IPS-NIHi7 (cell line): Measurements from ENCODE around the gene SLC22A12.

Source experiments
- DNase-seq: peaks from one replicate; pipeline ENCODE4 v3.0.0; 2012; ENCODE audit warnings: mixed read lengths; ENCODE audit errors: extremely low spot score

SLC22A12 gene

DNA sequence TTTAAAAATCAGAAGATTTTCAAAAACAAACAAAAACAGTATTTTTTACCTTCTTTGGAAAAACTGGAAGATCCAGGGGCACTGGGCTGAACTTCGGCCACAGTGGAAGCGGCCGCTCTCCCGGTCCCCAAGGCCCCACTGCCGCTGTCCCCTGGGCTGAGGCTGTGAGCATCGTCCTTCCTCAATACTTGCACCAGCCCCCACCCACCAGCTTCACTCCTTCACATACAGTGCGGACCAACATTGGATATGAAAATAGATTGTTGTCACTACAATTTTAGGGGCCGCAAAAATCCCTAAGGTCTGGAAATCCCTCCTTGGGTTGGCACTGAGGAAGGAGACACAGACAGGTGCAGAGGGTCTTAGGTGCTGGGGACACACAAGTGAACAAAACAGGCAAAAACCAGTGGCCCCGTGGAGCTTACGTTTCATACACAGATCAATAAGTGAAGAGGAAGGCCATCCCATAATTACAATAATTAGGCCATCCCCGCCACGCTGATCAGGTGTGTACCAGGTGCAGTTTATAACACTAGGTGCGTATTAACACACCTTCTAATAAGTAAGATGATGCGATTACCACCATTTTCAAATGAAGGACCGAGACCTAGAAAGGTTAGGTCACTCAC, 28.2 kb upstream of the SLC22A12 start:
- no peak for DNase-seq

GRCh38 chr11:64563966-64564365, 27.1 kb upstream of the SLC22A12 start:
- DNase-seq, result no peak

DNA sequence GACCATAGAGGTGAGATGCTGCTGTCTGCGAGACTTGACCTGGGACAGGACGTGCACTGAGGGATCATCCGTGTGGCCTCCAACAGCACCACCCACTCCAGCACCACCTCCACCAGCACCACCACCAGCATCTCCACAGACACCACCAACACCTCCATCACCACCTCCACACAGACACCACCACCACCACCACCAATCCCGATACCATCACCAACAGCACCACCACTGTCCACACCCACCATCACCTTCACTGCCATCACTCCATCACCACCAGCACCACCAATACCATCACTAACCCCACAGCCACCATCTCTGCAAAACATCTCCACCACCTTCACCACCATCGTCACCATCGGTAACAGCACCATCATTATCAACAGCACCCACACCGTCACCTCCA, 26.6 kb upstream of the SLC22A12 start:
- no peak for DNase-seq

GRCh38 chr11:64564947-64565889, 25.8 kb upstream of the SLC22A12 start:
- peak; percentile 84 for DNase-seq

- DNase-seq, result peak; percentile 84
Measured at GRCh38 chr11:64566042-64566914, 24.7 kb upstream of the SLC22A12 start.

DNA sequence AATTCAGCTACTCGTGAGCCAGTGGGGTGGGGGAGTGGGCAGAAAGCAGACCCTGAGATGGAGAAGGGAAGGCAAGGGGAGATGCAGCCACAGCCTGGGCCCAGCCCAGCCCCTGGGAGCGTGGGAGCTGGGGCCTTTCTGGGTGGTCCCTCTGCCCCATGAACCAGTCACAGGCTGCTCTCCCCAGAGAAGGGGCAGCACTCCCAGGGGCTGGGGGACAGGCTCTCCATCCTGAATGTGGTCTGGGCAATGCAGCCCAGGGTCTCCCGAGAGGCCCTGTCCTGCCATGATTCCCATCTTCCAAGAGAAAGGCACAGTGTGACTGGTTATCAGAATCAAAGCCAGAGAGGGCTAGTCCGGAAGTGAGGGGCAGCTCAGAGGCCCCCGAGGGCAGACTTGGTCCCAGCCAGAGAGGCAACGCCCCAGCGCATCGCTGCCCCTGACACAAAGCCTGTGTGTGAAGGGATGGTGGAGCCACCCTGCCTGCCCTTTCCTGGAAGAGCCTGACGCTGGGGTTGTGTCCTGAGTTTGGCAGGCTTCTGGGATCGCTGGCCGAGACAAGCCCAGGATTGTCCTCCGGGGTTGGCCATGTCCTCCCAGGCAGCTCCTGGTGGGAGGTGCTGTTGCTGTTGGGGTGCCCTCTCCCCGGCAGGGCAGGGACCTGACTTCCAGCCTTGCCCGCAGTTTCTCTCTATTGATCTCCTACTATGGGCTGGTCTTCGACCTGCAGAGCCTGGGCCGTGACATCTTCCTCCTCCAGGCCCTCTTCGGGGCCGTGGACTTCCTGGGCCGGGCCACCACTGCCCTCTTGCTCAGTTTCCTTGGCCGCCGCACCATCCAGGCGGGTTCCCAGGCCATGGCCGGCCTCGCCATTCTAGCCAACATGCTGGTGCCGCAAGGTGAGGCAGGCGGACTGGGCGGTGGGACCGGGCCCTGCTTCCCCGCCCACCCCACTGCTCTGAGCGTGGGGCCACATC, 23.8 kb upstream of the SLC22A12 start:
- DNase-seq, result no peak

GRCh38 chr11:64568041-64568571, 22.9 kb upstream of the SLC22A12 start:
- DNase-seq, result no peak

GRCh38 chr11:64568584-64569140, 22.4 kb upstream of the SLC22A12 start:
- DNase-seq, result no peak

GRCh38 chr11:64569300-64569970, 21.6 kb upstream of the SLC22A12 start:
- no peak for DNase-seq

GRCh38 chr11:64570341-64570740, 20.7 kb upstream of the SLC22A12 start:
- DNase-seq, result no peak

GRCh38 chr11:64571050-64571409, 20.0 kb upstream of the SLC22A12 start:
- no peak for DNase-seq

DNA sequence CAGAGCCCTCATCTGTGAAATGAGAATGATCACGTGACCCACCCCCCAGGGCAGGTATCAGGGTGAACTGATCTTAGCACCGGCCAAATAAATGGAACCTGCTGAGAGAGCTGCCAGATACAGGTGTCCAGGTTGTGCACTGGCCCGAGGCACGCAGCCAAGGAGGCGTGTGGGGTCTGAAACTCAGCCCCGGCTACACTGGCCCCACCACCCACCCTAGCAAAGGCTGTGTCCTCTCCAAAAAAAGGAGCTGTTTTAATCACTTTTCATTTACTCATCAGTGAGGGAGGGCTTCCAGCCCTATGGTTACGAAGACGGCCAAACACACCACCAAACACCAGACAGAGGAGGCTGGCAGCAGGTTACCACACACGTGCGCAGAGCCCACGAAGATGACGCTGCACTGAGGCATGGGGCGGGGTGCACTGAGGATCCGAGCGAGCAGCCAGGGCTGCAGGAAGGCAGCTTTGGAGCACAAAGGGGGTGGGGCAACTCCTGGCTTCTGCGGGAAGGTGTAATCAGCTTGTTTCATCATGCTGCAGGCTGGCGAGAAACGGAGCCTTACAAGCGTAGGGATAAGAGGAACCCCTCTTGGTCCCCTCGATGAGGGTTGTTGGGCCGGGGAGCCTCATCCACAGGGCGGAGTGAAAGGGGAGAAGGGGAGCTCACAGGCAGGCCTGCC, 19.5 kb upstream of the SLC22A12 start:
- DNase-seq, result peak; percentile 70

DNA sequence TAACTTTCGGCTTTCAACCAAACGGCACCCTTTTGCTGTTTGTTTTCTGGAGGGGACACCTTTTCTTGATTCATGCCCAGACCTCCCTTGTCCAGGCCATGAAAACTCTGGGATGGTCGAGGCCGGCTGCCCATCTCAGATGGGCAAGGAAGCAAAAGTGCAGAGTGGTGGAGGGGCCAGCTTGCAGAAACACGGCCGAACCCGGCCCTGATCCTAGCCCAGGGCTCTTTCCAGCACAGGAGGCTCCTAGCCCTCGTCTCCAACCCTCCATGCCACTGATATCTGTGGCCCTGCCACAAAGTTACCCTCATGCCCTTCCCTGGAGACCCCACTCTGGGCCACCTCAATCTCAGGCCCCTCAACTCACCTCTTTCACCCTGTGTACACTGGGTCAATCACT, 18.9 kb upstream of the SLC22A12 start:
- no peak for DNase-seq

- DNase-seq, result no peak
Measured at GRCh38 chr11:64577202-64577601, 13.8 kb upstream of the SLC22A12 start.

- no peak for DNase-seq
Measured at GRCh38 chr11:64580412-64580811, 10.6 kb upstream of the SLC22A12 start.

GRCh38 chr11:64581057-64581523, 9.9 kb upstream of the SLC22A12 start:
- no peak for DNase-seq

DNA sequence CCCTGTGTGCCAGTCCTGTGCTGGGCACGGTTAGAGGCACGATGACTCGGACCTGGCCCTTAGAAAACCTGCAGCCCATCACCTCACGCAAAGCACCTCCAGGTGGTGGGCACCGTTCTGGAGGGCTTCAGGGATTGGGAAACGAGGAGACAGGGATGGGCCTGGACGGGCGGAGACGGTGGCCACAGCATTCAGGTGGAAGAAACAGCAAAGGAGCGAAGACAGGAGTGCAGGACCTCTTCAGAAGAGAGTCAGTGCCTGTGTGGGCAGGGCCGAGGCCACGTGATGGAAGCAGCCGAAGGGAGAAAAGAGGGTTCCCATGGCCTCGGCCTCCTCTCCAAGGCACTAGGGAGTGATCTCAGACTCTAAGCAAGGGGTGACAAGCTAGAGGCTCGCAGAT, 8.1 kb upstream of the SLC22A12 start:
- no peak for DNase-seq

DNA sequence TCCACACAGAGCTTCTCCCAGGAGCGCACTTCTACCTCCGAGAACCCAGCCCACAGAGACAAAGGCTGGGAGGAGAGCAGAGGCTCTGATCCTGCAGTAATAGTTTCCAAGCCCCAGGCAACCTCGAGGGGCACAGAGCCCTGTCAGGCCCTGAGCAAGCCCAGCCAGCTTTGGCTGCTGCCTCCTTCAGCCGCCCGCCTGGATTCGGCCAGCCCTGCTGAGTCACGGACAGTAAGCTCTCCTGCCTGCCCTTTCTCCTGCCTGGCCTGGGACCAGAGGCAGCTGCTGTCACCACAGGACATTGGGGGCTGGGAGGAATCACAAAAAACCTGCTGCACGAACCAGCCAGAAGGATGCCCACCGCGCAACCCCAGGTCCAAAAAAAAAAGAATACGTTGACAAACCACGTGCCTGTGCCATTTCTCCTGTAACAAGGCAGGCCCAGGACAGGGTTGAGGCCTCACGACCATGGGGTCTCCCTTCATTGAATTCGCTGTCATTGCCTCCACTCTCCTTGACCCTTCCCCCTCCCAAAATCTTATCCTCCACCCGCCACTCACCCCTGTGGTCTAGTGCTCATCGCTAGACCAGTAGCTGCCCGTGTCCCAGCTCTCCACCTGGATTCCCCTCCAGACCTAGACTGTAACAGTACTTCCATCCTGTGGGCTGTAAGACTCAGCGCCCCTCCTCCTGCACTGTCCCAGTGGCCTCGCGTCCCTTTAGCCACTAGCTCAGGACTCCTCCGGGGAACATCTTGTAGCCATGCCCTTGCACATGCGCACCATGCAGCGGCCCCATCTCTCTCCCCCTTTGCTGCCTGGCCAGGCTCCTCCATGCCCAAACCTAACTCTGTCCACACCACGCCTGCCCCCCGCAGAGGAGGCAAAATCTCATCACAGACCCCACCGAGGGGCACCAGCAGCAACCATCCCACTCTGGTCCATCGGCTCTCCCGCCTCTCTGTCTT, 7.4 kb upstream of the SLC22A12 start:
- DNase-seq, result no peak
